HEK293 (cell line): ENCODE data around the gene PTPRN2.

Experiments
- CTCF ChIP-seq: fragments of 450-650 bp; formaldehyde crosslinking; IDR thresholded peaks from 2 replicates; pipeline ENCODE4 v1.5.1; 2016; ENCODE audit warnings: missing biosample characterization, missing genetic modification characterization
- ZBTB8A ChIP-seq: fragments of 450-650 bp; formaldehyde crosslinking; IDR thresholded peaks from 2 replicates; pipeline ENCODE4 v1.5.1; 2016; ENCODE audit warnings: missing biosample characterization, missing genetic modification characterization
- ZNF239 ChIP-seq: fragments of 450-650 bp; formaldehyde crosslinking; IDR thresholded peaks from 2 replicates; pipeline ENCODE4 v1.5.1; 2016; ENCODE audit warnings: missing biosample characterization, missing genetic modification characterization
- ZNF350 ChIP-seq: fragments of 450-650 bp; formaldehyde crosslinking; IDR thresholded peaks from 2 replicates; pipeline ENCODE4 v1.5.0; 2017; ENCODE audit warnings: missing biosample characterization, mild to moderate bottlenecking, missing genetic modification characterization
- TF ChIP-seq, protein P1 (sequence below): fragments of 450-650 bp; formaldehyde crosslinking; IDR thresholded peaks from 2 replicates; pipeline ENCODE4 v1.5.1; 2016; ENCODE audit warnings: missing biosample characterization, missing genetic modification characterization

- TF ChIP-seq CTCF (tag by site-specific recombination) (no peak; the same call in 1 of the 2 replicates), ZNF239 (tag by site-specific recombination) (no peak), ZNF350 (tag by site-specific recombination) (no peak), ZBTB8A (tag by site-specific recombination) (no peak)
- TF ChIP-seq, protein P1, sequence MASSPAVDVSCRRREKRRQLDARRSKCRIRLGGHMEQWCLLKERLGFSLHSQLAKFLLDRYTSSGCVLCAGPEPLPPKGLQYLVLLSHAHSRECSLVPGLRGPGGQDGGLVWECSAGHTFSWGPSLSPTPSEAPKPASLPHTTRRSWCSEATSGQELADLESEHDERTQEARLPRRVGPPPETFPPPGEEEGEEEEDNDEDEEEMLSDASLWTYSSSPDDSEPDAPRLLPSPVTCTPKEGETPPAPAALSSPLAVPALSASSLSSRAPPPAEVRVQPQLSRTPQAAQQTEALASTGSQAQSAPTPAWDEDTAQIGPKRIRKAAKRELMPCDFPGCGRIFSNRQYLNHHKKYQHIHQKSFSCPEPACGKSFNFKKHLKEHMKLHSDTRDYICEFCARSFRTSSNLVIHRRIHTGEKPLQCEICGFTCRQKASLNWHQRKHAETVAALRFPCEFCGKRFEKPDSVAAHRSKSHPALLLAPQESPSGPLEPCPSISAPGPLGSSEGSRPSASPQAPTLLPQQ (tag by site-specific recombination), result no peak
These were observed 173.6 kb downstream of the PTPRN2 start for GRCh38 chr7:158414002-158414401.
